Measurements from ENCODE around the gene GPR173.

GPR173 gene

DNA sequence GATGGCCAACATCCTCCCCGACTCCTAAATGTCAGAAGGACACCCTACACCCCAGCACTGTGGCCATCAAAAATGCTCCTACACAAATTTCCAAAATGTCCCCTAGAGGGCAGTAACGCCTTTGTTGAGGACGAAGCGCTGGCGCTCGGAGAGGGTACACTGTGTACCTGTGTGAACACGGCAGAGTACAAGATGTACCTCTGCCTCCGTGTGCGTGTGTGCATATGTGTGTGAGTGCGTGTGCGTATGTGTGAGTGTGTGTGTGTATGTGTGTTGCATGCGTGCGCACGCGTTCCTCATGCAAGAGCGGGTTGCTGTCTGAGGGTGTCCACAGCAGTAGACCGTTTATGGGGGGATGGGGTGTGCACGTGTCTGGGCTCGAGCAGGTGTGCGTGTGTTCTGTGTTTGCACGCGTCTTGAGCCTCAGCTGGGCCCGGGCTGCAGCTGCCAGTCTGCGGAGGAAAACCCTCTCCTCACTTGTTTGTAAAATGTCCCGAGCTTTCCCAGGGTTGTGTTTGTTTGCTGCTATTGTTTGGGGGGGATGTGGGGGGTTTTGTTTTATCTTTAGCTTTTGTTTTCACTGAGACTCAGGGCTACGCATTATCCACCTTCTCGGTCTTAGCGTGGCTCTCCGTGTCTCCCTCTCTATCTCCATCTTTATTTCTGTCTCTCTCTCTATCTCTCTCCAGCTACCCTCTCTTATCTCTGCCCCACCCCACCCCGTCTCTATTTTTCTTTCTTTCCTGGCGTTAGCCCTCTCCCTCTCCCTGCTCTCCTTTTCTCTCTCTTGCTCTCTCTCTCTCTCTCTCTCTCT is 23.2 kb downstream of the GPR173 start:
- DNase-seq: peak; percentile 71 to 92 (median 90)

- peak in 2 of 3 experiments; percentile 47 to 60 for DNase-seq
Observed at GRCh38 chrX:53072418-53073114, 24.0 kb downstream of the GPR173 start.

GRCh38 chrX:53073115-53073586 is 24.6 kb downstream of the GPR173 start:
- DNase-seq: peak in 2 of 3 experiments; percentile 66 to 83

- peak in 1 of 3 experiments; percentile 26 for DNase-seq
Observed at GRCh38 chrX:53075011-53075410, 26.4 kb downstream of the GPR173 start.

- no peak for DNase-seq
Observed at GRCh38 chrX:53076671-53077070, 28.1 kb downstream of the GPR173 start.

DNA sequence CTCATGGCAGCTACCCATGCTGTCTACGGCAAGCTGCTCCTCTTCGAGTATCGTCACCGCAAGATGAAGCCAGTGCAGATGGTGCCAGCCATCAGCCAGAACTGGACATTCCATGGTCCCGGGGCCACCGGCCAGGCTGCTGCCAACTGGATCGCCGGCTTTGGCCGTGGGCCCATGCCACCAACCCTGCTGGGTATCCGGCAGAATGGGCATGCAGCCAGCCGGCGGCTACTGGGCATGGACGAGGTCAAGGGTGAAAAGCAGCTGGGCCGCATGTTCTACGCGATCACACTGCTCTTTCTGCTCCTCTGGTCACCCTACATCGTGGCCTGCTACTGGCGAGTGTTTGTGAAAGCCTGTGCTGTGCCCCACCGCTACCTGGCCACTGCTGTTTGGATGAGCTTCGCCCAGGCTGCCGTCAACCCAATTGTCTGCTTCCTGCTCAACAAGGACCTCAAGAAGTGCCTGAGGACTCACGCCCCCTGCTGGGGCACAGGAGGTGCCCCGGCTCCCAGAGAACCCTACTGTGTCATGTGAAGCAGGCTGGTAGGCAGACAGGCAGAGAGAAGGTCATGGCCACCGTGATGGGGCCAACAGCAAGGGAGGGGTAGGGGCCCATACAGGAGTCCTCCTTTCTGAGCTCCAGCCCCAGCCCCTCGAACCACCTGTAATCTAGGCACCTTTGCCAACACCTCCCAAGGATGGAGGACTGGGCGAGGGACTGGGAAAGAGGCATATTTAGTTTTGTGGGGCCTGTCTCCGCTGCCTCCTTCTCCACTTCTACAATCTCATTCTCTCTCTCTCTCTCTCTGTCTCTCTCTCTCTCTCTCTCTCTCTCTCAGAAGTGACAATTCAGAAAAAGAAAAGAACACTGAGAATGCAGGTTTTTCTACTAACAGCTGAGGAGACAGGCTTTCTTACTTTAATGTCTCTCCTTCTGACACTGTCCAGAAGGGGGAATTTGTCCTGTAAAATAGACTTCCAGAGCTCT is 28.9 kb downstream of the GPR173 start:
- DNase-seq: no peak

- no peak for DNase-seq
Observed at GRCh38 chrX:53078943-53079342, 30.4 kb downstream of the GPR173 start.

GRCh38 chrX:53080628-53081580 is 32.3 kb downstream of the GPR173 start:
- DNase-seq: peak in 1 of 3 experiments; percentile 39

- DNase-seq: peak; percentile 76 to 98 (median 94)
Observed at GRCh38 chrX:53081925-53082772, 33.6 kb downstream of the GPR173 start, which contains the start of gene TSPYL2. TSPYL2 (plus strand) TSS chrX:53082367; CDS start chrX:53082499, 132 bp downstream.

DNA sequence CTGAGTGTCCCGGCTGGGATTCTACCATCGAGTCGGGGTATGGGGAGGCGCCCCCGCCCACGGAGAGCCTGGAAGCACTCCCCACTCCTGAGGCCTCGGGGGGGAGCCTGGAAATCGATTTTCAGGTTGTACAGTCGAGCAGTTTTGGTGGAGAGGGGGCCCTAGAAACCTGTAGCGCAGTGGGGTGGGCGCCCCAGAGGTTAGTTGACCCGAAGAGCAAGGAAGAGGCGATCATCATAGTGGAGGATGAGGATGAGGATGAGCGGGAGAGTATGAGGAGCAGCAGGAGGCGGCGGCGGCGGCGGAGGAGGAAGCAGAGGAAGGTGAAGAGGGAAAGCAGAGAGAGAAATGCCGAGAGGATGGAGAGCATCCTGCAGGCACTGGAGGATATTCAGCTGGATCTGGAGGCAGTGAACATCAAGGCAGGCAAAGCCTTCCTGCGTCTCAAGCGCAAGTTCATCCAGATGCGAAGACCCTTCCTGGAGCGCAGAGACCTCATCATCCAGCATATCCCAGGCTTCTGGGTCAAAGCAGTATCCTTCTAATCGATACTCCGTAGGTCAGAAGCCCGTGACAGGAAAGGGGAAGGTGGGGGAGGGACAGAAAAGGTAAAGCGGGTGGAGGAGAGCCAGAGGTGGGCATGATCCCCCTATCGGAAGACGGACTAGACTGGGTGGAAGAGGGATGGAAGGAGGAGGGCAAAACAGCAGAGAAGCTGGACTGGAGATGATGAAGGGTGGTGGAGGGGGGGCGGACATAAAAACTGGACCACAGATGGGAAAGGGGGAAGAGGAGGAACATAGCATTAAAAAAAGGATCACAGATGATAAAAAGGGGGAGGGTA is 34.4 kb downstream of the GPR173 start:
- DNase-seq: no peak

DNA sequence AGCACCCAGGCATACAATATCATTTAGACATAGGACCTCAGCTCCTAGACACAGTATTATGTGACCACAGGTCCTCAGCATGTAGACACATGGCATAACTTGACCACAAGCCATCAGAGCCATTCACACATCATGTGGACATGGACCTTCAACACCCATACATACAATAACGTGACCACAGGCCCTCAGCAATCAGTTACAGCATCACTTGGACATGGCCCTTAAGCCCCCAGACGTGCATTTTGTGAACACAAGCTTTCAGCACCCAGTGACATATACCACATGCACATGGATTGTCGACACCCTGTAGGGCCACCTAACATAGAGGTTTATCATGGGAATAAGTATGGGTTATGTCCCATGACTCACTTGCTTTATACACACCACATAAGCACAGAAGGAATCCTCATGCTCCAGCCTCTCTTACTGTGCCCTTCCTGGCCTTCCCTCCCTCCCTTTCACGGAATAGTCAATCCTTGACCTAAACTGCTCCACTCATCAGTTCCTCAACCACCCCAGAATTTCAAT is 35.5 kb downstream of the GPR173 start:
- no peak for DNase-seq

DNA sequence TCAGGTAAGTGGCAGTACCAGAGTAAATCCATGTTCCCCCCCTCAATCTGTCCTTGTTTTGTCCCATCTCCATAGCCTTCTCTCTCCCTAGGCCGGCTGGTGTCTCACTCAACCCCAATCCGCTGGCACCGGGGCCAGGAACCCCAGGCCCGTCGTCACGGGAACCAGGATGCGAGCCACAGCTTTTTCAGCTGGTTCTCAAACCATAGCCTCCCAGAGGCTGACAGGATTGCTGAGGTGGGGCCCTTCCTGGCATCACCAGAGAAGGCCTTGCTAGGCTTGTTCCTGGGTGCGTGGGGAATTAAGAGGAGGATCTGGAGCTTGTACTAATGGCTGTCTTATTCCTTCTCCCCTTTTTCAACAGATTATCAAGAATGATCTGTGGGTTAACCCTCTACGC is 36.3 kb downstream of the GPR173 start:
- no peak for DNase-seq

GRCh38 chrX:53085661-53086229 is 37.2 kb downstream of the GPR173 start:
- DNase-seq: no peak

GRCh38 chrX:53086464-53086863 is 37.9 kb downstream of the GPR173 start:
- no peak for DNase-seq

DNA sequence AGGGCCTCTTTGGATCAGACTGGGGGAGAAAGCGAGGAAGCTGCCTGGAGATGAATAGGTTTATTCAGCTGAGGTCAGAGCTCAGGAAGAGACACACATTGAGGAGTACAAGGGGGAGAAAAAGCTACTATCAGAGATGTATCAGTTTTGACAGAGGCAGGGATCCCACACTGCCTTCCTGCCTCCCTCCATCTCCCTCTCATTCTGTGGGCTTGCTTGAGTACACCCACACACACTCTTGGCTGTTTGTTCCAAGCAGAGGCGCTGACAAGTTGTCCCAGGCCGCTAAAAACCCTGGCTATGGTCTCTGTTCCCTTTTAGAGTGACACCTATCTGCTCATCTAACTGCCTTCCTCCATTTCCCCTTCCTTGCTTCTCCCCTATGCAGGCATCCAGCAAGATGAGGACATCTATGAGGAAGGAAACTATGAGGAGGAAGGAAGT is 38.8 kb downstream of the GPR173 start:
- no peak for DNase-seq

- peak; percentile 53 to 87 (median 71) for DNase-seq
Observed at GRCh38 chrX:53088136-53088974, 39.8 kb downstream of the GPR173 start.

- DNase-seq: peak; percentile 36 to 75 (median 44)
Observed at GRCh38 chrX:53089224-53089842, 40.7 kb downstream of the GPR173 start.
